Mesodermal cell (in vitro differentiated cells): ENCODE measurements around the gene TMEM232.
"Not testable (repeated sequence)": the region's sequence is repeated elsewhere in the genome, so short reads cannot be mapped to it uniquely, and the experiment has no call there.

Experiments used
- H3K27ac ChIP-seq: 2 replicates; pipeline ENCODE4 v1.7.0; 2013; ENCODE audit warnings: mild to moderate bottlenecking, low read depth, low read length, moderate library complexity; ENCODE audit not compliant: severe bottlenecking
- H3K36me3 ChIP-seq: 2 replicates; pipeline ENCODE4 v1.7.1; 2013; ENCODE audit warnings: mild to moderate bottlenecking, low read length, moderate library complexity; ENCODE audit not compliant: control insufficient read depth, insufficient read depth
- H3K4me1 ChIP-seq: one replicate; pipeline ENCODE4 v1.7.1; 2013; ENCODE audit warnings: mild to moderate bottlenecking, low read length; ENCODE audit not compliant: insufficient read depth, control insufficient read depth, poor library complexity, severe bottlenecking
- H3K4me3 ChIP-seq: 2 replicates; pipeline ENCODE4 v1.7.0; 2013; ENCODE audit warnings: low read length, control low read depth, mild to moderate bottlenecking; ENCODE audit not compliant: insufficient read depth, poor library complexity, severe bottlenecking; ENCODE audit errors: extremely low read depth
- H3K9me3 ChIP-seq: 2 replicates; pipeline ENCODE4 v1.7.1; 2013; ENCODE audit warnings: mild to moderate bottlenecking, low read length, moderate library complexity; ENCODE audit not compliant: control insufficient read depth
- WGBS, 2 experiments: methylation state at CpG; one replicate each; pipeline ENCODE4 v1.1.5; 2013; ENCODE audit warnings: missing lambda C conversion rate in 2 of 2; ENCODE audit not compliant: insufficient coverage in 2 of 2; 5-methylcytosine and 5-hydroxymethylcytosine counted together

TMEM232 gene

DNA sequence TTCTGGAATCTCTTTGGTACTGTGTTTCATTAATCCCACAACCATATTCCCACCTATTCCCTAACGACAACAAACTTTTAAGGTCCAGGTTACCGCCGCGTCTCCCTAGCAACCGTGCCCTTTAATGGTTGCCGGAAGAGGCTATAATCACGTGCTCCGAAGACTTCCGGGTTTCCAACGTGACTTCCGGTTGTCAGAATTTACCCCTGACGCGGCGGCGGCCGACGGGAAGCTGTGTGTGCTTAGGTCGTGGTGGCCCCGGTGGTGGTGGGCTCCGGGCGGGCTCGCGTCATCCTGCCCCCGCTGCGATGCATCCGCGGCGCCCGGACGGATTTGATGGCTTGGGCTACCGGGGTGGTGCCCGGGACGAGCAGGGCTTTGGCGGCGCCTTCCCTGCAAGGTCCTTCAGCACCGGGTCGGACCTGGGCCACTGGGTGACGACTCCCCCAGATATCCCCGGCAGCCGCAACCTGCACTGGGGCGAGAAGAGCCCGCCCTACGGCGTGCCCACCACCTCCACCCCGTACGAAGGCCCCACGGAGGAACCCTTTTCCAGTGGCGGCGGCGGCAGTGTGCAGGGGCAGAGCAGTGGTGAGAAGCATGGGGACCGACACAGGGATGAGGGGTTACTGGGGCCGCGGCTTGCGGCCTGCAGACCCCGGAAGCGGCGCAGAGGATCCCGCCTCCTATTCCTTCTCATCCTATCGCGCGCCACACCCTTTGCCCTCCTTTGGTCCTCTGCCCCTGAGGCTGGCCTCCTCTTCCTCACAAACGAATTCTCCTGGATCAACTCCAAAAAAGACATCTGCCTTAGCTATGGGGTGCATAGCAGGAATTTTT is 12.6 kb upstream of the TMEM232 start, which contains the start of gene SLC25A46:
Gene SLC25A46, plus strand, starts transcription at position 196 of the 840 bp plus-strand sequence. Its CDS starts 113 bp downstream, at position 309.
- WGBS, 2 experiments, result 0 to 2% methylated on average over 26 to 43 of the region's 62 CpGs
- no peaks in the 10 kb centered on the region for H3K36me3 ChIP-seq
- peak within 1 kb of the TSS; percentile 81 for H3K4me3 ChIP-seq
- H3K9me3 ChIP-seq, result no peaks in the 10 kb centered on the region
- peak within 1 kb of the TSS; percentile 80 for H3K27ac ChIP-seq
- no peaks in the 10 kb centered on the region for H3K4me1 ChIP-seq

DNA sequence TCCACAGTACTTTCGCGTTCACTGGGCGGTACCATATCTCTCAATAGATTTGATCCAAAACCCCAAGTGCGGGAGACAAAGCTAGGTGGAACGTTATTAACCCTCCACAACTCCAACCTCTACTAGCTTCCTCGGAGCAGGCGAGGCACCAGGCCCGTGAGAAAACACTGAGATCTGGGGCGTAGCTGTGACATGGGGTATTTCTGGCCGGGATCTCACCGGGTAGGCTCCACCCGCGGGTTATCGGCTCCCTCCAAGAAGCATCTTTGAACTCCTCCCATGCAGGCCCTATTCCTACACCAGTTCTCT is 12.0 kb upstream of the TMEM232 start:
- no peaks in the 10 kb centered on the region for H3K4me1 ChIP-seq
- H3K4me3 ChIP-seq, result peak overlapping the region; percentile 81
- 4 to 5% methylated on average over 5 to 11 of the region's 14 CpGs for WGBS, 2 experiments
- H3K27ac ChIP-seq, result peak overlapping the region; percentile 43
- H3K36me3 ChIP-seq, result no peaks in the 10 kb centered on the region
- H3K9me3 ChIP-seq, result no peaks in the 10 kb centered on the region

DNA sequence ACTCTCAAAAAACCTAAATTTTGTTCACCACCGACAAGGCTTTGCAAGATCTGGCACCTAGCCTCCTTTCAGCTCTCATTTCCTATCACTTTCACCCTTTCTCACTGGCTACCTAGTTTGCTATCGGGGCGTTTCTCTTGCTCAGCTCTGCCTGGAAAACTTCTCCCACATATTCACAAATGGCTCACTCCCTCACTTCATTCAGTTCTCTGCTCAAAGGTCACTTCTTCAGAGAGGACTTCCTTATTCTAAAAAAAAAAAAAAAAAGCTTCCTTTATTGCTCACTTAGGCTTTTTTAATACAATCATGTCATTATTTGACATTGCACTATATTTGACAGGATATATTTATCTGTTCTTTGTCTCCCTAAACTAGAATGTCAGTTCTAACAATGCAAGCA is 10.3 kb upstream of the TMEM232 start:
- Histone ChIP-seq H3K4me3 (no peak overlapping the region), H3K27ac (no peak overlapping the region), H3K36me3 (no peaks in the 10 kb centered on the region), H3K9me3 (no peaks in the 10 kb centered on the region), H3K4me1 (no peaks in the 10 kb centered on the region)
- WGBS, 2 experiments, result 87 to 88% methylated on average over 3 of the region's 3 CpGs

GRCh38 chr5:110735556-110735955 is 9.1 kb upstream of the TMEM232 start:
- no peaks in the 10 kb centered on the region for H3K9me3 ChIP-seq
- no peaks in the 10 kb centered on the region for H3K4me1 ChIP-seq
- no peak overlapping the region for H3K4me3 ChIP-seq
- H3K36me3 ChIP-seq, result no peaks in the 10 kb centered on the region
- H3K27ac ChIP-seq, result no peak overlapping the region
- WGBS, 2 experiments, result 100% methylated on average over 1 of the region's 1 CpG; no CpG with 5 or more reads in 1 of the 2 experiments

DNA sequence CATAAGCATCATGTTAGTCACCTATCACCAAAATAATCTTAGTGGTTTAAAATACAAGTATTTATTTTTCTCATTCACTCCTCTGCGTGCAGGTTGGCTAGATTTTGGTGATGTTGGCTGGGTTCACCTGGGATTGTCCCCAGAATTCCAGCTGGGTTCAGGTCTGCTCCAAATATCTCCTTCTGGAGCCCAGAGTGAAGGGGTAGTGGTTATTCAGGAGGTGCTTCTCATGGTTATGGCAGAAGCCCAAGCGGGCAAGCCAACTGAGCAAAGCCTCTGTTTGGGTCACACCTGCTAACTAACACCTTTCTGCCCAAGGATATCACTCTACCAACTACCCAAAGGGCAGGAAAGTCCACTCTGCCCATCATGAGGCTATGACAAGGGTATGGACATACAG is 7.6 kb upstream of the TMEM232 start:
- H3K4me3 ChIP-seq, result no peak overlapping the region
- H3K27ac ChIP-seq, result no peak overlapping the region
- no CpG with 5 or more reads among the region's 2 CpGs for WGBS, 2 experiments
- no peaks in the 10 kb centered on the region for H3K9me3 ChIP-seq
- H3K4me1 ChIP-seq, result no peaks in the 10 kb centered on the region
- H3K36me3 ChIP-seq, result no peaks in the 10 kb centered on the region

- 100% methylated on average over 1 of the region's 2 CpGs for WGBS, 2 experiments
- H3K27ac ChIP-seq, H3K9me3 ChIP-seq, H3K36me3 ChIP-seq, H3K4me3 ChIP-seq, H3K4me1 ChIP-seq: not testable (repeated sequence)
Measured at GRCh38 chr5:110731499-110731898, 5.0 kb upstream of the TMEM232 start.

- Histone ChIP-seq H3K4me3 (no peak overlapping the region), H3K9me3 (no peaks in the 10 kb centered on the region), H3K27ac (no peak overlapping the region), H3K36me3 (no peaks in the 10 kb centered on the region), H3K4me1 (no peaks in the 10 kb centered on the region)
- WGBS, 2 experiments, result 89 to 100% methylated on average over 2 of the region's 5 CpGs
Measured at GRCh38 chr5:110727025-110727314, 499 bp upstream of the TMEM232 start.

GRCh38 chr5:110718311-110718710 is 8.2 kb downstream of the TMEM232 start:
- no peak overlapping the region for H3K4me3 ChIP-seq
- 100% methylated on average over 1 of the region's 2 CpGs; no CpG with 5 or more reads in 1 of the 2 experiments for WGBS, 2 experiments
- no peaks in the 10 kb centered on the region for H3K4me1 ChIP-seq
- no peaks in the 10 kb centered on the region for H3K36me3 ChIP-seq
- H3K27ac ChIP-seq, result no peak overlapping the region
- no peaks in the 10 kb centered on the region for H3K9me3 ChIP-seq

GRCh38 chr5:110716247-110717245 is 9.9 kb downstream of the TMEM232 start:
- no peaks in the 10 kb centered on the region for H3K4me1 ChIP-seq
- WGBS, 2 experiments, result 100% methylated on average over 1 of the region's 5 CpGs
- H3K27ac ChIP-seq, result no peak overlapping the region
- no peaks in the 10 kb centered on the region for H3K9me3 ChIP-seq
- no peak overlapping the region for H3K4me3 ChIP-seq
- H3K36me3 ChIP-seq, result no peaks in the 10 kb centered on the region

- no peaks in the 10 kb centered on the region for H3K9me3 ChIP-seq
- no peaks in the 10 kb centered on the region for H3K36me3 ChIP-seq
- no peak overlapping the region for H3K27ac ChIP-seq
- WGBS, 2 experiments, result 30 to 42% methylated on average over 1 of the region's 3 CpGs
- H3K4me3 ChIP-seq, result no peak overlapping the region
- no peaks in the 10 kb centered on the region for H3K4me1 ChIP-seq
Measured at GRCh38 chr5:110707260-110707844, 19.1 kb downstream of the TMEM232 start.
